GM12873 (cell line): Measurements from ENCODE around the gene TRAPPC6A.

Source experiments
- CTCF ChIP-seq: IDR thresholded peaks from 2 replicates; pipeline ENCODE4 v1.5.1; 2012; ENCODE audit warnings: low read depth, mild to moderate bottlenecking, moderate library complexity, low read length, control low read depth; ENCODE audit not compliant: insufficient read depth; ENCODE audit errors: missing control alignments

Gene TRAPPC6A

DNA sequence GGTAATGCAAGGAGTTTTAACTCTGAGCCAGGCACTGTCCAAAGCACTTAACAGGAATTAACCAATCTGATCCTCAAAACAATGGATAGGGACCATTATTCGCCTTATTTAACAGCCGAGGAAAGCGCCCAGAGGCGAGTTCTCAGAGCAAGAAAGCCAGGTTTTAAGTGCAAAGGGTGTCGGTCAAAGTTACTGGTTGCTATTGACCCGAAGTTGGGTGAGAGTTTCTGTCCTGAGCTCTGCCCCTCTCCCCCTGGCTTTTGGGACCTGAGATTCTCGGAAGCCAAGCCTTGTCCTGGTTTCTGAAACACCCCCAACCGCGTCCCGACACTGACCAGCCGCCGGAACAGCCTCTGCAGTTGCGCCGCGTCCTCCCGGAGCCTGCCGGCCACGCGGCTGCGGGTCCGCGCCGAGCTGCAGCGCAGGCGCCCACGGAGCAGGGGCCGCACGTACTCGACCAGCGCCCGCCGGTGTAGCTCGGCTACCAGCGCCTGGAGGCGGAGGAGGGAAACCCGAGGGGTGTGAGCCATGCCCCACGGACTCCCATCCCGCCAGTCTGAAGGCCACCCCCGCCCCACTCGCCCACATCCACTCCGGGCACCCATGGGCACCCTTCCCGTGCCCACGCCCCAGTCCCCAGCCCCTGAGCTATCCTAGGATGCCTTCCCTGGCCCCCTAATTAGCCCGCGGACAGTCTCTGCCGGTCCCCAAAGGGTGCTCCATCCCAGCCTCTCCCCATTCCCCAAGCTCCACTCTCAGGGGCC, 39.3 kb upstream of the TRAPPC6A start:
- no peak for TF ChIP-seq CTCF

GRCh38 chr19:45216667-45217066, 38.6 kb upstream of the TRAPPC6A start:
- no peak for TF ChIP-seq CTCF

DNA sequence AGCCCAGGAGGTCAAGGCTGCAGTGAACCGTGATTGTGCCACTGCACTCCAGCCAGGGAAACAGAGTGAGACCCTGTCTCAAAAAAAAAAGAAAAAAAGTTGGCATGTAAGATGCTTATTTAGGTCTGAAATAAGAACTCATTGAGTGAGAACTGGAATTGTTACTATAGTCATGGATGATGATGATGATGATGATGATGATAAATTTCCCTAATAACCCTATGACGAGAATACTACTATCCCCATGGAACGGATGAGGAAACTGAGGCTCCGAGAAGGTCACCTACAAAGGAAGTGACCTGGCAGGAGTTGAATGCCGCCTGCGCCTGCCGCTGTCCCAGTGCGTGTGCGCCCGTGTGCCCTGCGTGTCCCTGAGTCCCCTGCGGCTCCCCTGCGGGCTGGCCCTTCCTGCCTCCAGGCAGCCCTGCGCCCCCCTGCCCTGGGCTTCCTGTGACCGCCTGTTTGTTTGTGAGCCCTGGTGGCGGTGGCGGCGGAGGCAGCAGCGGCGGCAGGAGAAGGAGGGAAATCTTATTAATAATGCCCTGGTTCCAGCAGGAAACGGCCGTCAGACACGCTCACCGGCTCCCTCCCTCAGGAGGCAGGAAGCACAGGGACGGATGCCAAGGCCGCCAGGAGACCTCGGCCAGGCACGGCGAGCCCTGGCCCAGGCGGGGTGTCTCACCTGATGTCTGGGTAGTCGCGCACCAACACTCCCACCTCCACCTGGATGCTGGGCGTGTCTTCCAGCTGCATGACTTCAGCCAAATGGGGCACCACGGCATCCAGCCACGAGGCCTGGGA, 37.6 kb upstream of the TRAPPC6A start:
- TF ChIP-seq CTCF = no peak

- no peak for TF ChIP-seq CTCF
These were observed 35.0 kb upstream of the TRAPPC6A start for GRCh38 chr19:45213031-45213430.

DNA sequence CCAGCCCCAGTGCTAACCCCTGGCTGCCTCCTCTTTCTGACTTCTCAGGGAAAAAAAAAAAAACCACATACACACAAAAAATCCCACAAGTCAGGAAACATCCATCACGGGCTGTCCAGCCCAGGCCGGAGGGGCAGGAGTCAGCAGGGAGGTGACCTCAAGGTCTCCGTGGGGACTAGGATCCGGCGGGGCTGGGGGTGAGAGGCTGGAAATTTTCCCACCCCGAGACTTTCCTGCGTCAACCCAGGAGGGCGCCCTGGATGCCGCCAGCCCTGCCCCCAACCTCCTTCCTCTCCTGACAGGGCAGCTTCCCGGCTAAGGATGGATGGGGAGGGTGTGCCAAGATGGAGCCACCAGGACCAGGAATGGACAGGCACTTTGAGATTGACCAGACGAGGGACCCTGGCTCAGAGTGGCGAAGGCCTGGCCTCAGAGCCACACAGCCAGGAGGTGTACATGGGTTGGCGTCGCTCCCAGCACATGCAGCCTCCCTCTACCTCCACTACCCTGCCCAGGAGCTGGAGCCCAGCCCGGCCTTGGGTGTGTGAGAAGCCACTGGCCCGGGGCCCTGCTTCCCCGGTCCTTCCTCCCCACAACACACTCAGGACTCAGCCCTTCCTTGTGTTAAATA, 33.8 kb upstream of the TRAPPC6A start:
- no peak for TF ChIP-seq CTCF

DNA sequence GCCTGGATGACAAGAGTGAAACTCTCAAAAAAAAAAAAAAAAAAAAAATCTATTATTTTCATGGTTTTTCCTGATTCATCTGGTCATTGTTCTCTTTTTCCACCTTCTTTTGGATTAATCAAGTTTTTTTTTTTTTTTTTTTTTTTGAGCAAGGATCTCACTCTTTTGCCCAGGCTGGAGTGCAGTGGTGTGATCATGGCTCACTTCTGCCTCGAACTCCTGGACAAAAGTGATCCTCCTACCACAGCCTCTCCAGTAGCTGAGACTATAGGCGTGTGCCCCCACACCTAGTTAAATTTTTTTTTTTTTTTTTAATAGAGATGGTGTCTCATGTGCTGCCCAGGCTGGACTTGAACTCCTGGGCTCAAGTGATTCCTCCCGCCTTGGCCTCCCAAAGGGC, 28.3 kb upstream of the TRAPPC6A start:
- TF ChIP-seq CTCF = no peak

DNA sequence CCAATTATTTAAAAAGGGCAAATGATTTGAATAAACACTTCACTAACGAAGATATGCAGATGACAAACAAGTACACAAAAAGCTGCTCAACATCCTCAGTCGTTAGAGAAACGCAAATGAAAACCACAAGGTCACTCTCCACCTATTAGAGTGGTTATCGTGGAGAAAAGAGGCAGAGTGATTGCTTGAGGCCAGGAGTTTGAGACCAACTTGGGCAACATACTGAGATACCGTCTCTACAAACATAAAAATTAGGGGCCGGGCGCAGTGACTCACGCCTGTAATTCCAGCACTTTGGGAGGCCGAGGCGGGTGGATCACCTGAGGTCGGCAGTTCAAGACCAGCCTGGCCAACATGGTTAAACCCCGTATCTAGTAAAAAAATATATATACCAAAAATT, 27.8 kb upstream of the TRAPPC6A start:
- no peak for TF ChIP-seq CTCF
